Large intestine (tissue), 3 donors: ENCODE results near the gene LRRC28. TPM values are rescaled to one million over a fixed set of nuclear protein-coding genes. Genes with fewer than 3 reads are reported as not detected.
"Not testable (repeated sequence)": the region's sequence is repeated elsewhere in the genome, so short reads cannot be mapped to it uniquely, and the experiment has no call there.

Source experiments
- DNase-seq, 2 donors: peaks; one replicate each; pipeline versions ENCODE4 v3.0.0 to v3.0.0-alpha.2; 2013
- H3K27ac ChIP-seq: one replicate; pipeline ENCODE4 v1.5.1; 2013; ENCODE audit warnings: low read length
- H3K27me3 ChIP-seq: 2 replicates; pipeline ENCODE4 v1.6.1; 2013; ENCODE audit warnings: low read length; ENCODE audit not compliant: control insufficient read depth, insufficient read depth
- H3K36me3 ChIP-seq: 2 replicates; pipeline ENCODE4 v1.6.1; 2013; ENCODE audit warnings: low read length; ENCODE audit not compliant: control insufficient read depth, insufficient read depth
- H3K4me1 ChIP-seq: one replicate; pipeline ENCODE4 v1.6.1; 2013; ENCODE audit warnings: low read length; ENCODE audit not compliant: control insufficient read depth, insufficient read depth
- H3K4me3 ChIP-seq: one replicate; pipeline ENCODE4 v1.5.1; 2013; ENCODE audit warnings: low read length
- H3K9me3 ChIP-seq: one replicate; pipeline ENCODE4 v1.6.1; 2013; ENCODE audit warnings: mild to moderate bottlenecking, low read depth, low read length, moderate library complexity; ENCODE audit not compliant: control insufficient read depth
- WGBS: methylation state at CpG from one replicate; pipeline ENCODE4 v1.1.5; 2013; ENCODE audit warnings: low lambda C conversion rate; ENCODE audit not compliant: insufficient coverage; 5-methylcytosine and 5-hydroxymethylcytosine counted together
- polyA plus RNA-seq: library from polyadenylated mRNA; unstranded; fragments of 120-200 nt; gene quantifications from one replicate; pipeline ENCODE4 v1.2.1, GENCODE V29; 2013

The LRRC28 gene
- polyA plus RNA-seq, 1 donor = 40.4 TPM

GRCh38 chr15:99386391-99386790 lies 135.1 kb downstream of the LRRC28 start:
- H3K27ac ChIP-seq = peak overlapping the region; percentile 36
- no peaks in the 10 kb centered on the region for H3K9me3 ChIP-seq
- H3K27me3 ChIP-seq = no peaks in the 10 kb centered on the region
- H3K36me3 ChIP-seq = peaks cover 17% of the 10 kb centered on the region
- WGBS = 77% methylated on average over 2 of the region's 4 CpGs
- peaks cover 12% of the 10 kb centered on the region for H3K4me1 ChIP-seq
- DNase-seq = no peak
- no peak overlapping the region for H3K4me3 ChIP-seq

DNA sequence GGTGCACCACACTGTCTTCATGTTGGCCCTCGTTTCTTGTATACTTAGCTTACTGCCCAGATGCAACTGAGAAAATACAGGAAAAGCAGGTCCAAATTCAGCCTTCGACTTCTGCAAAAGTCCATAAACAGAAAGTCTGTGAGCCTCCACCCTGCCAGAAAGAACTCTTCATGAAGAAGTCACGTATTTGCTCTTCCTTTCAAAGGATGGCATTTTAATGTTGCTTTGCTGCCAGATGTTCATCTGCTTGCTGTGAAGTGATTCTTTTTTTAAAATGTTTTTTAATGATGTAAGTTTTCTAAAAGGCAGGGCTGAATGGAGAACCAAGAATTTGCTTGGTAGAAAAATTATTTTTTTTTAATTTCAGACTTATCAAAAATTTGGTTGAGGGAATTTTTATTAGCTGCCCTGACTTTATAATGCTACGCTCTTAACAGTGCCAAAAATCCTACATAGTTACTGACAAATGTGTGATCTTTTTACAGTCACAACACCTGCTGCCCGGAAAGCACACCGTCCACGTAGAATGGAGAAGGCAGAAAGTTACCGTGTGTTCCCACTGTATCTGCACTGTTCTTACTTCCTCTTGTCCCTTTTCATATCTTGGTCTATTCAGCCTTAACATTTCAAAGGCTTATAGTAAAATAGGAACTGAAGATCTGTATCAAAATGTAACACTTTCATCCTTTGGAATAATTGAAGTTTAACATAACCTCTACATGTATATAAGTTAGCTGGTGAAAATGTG lies 136.3 kb downstream of the LRRC28 start:
- DNase-seq = no peak
- peaks cover 2% of the 10 kb centered on the region for H3K9me3 ChIP-seq
- H3K36me3 ChIP-seq = peaks cover 17% of the 10 kb centered on the region
- no peak overlapping the region for H3K27ac ChIP-seq
- H3K4me3 ChIP-seq = no peak overlapping the region
- H3K27me3 ChIP-seq = no peaks in the 10 kb centered on the region
- H3K4me1 ChIP-seq = peaks cover 12% of the 10 kb centered on the region
- WGBS = 93% methylated on average over 3 of the region's 8 CpGs

GRCh38 chr15:99390667-99391066 lies 139.4 kb downstream of the LRRC28 start:
- no peak for DNase-seq
- WGBS = no CpG with 5 or more reads among the region's 5 CpGs
- peaks cover 7% of the 10 kb centered on the region for H3K9me3 ChIP-seq

DNA sequence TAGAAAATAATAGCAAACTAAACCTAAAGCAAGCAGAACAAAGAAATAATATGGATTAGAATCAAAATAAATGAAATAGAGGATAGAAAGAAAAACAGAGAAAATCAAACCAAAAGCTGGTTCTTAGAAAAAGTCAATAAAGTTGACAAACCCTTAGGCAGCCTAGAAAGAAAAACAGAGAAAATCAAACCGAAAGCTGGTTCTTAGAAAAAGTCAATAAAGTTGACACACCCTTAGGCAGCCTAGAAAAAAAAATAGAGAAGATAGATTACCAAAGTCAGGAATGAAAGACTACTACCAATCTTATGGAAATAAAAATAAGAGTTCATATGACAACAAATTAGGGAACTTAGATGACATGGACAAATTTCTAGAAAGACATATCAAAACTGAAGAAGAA lies 142.4 kb downstream of the LRRC28 start:
- Histone ChIP-seq H3K36me3 (no peaks in the 10 kb centered on the region), H3K4me3 (no peak overlapping the region), H3K27me3 (no peaks in the 10 kb centered on the region), H3K27ac (no peak overlapping the region), H3K9me3 (peaks cover 7% of the 10 kb centered on the region), H3K4me1 (no peaks in the 10 kb centered on the region)
- peak in 1 of 2 donors; percentile 26 for DNase-seq
- WGBS = no CpG with 5 or more reads among the region's 1 CpG

More at GRCh38 chr15:99390667-99391066, 139.4 kb downstream of the LRRC28 start:
- no peak overlapping the region for H3K4me3 ChIP-seq
- H3K27me3 ChIP-seq = no peaks in the 10 kb centered on the region
- H3K36me3 ChIP-seq = peaks cover 2% of the 10 kb centered on the region
- H3K27ac ChIP-seq = no peak overlapping the region
- H3K4me1 ChIP-seq = peaks cover 4% of the 10 kb centered on the region

- Histone ChIP-seq H3K4me3 (no peak overlapping the region), H3K9me3 (peaks cover 7% of the 10 kb centered on the region), H3K27me3 (no peaks in the 10 kb centered on the region), H3K36me3 (no peaks in the 10 kb centered on the region), H3K27ac (no peak overlapping the region), H3K4me1 (no peaks in the 10 kb centered on the region)
- DNase-seq = no peak
- 100% methylated on average over 2 of the region's 5 CpGs for WGBS
Measured at GRCh38 chr15:99396375-99396774, 145.1 kb downstream of the LRRC28 start.

GRCh38 chr15:99399061-99399460 lies 147.8 kb downstream of the LRRC28 start:
- no CpG with 5 or more reads among the region's 5 CpGs for WGBS
- no peak overlapping the region for H3K4me3 ChIP-seq
- DNase-seq = no peak
- no peaks in the 10 kb centered on the region for H3K9me3 ChIP-seq
- H3K27me3 ChIP-seq = no peaks in the 10 kb centered on the region
- no peaks in the 10 kb centered on the region for H3K36me3 ChIP-seq
- no peak overlapping the region for H3K27ac ChIP-seq
- H3K4me1 ChIP-seq = no peaks in the 10 kb centered on the region

GRCh38 chr15:99399618-99400017 lies 148.3 kb downstream of the LRRC28 start:
- H3K9me3 ChIP-seq = no peaks in the 10 kb centered on the region
- no peak overlapping the region for H3K27ac ChIP-seq
- WGBS = no CpG with 5 or more reads among the region's 4 CpGs

DNA sequence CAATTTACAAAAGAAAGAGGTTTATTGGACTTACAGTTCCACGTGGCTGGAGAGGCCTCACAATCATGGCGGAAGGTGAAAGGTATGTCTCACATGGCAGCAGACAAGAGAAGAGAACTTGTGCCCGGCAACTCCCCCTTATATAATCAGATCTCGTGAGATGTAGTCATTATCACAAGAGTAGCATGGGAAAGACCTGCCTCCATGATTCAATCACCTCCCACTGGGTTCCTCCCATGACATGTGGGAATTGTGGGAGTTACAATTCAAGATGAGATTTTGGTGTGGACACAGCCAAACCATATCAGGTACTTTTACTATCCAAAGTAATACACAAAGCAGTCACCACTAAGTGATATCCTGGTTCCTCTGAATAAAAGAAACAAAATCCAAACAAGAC lies 149.9 kb downstream of the LRRC28 start:
- H3K36me3 ChIP-seq, H3K27me3 ChIP-seq, H3K4me3 ChIP-seq, DNase-seq, H3K27ac ChIP-seq, H3K9me3 ChIP-seq, H3K4me1 ChIP-seq: not testable (repeated sequence)
- WGBS = no CpG with 5 or more reads among the region's 4 CpGs

More at GRCh38 chr15:99399618-99400017, 148.3 kb downstream of the LRRC28 start:
- H3K4me1 ChIP-seq = no peaks in the 10 kb centered on the region
- no peak overlapping the region for H3K4me3 ChIP-seq
- DNase-seq = no peak
- H3K36me3 ChIP-seq = no peaks in the 10 kb centered on the region
- H3K27me3 ChIP-seq = no peaks in the 10 kb centered on the region

GRCh38 chr15:99402014-99402729 lies 150.9 kb downstream of the LRRC28 start:
- no peak overlapping the region for H3K4me3 ChIP-seq
- WGBS = no CpG with 5 or more reads among the region's 13 CpGs
- no peak for DNase-seq
- no peak overlapping the region for H3K27ac ChIP-seq
- no peaks in the 10 kb centered on the region for H3K27me3 ChIP-seq
- H3K9me3 ChIP-seq = no peaks in the 10 kb centered on the region
- H3K4me1 ChIP-seq = no peaks in the 10 kb centered on the region
- no peaks in the 10 kb centered on the region for H3K36me3 ChIP-seq

- WGBS = no CpG with 5 or more reads among the region's 11 CpGs
- no peak overlapping the region for H3K4me3 ChIP-seq
- no peak overlapping the region for H3K27ac ChIP-seq
- no peaks in the 10 kb centered on the region for H3K27me3 ChIP-seq
- H3K36me3 ChIP-seq = no peaks in the 10 kb centered on the region
- DNase-seq = no peak
- no peaks in the 10 kb centered on the region for H3K9me3 ChIP-seq
- peaks cover 1% of the 10 kb centered on the region for H3K4me1 ChIP-seq
Measured at GRCh38 chr15:99403597-99403996, 152.3 kb downstream of the LRRC28 start.
